ENCODE data around the gene CBX5.
A peak's percentile ranks its signal among the peaks of the same experiment; 100 is the strongest.
"Not testable (repeated sequence)": the region's sequence is repeated elsewhere in the genome, so short reads cannot be mapped to it uniquely, and the experiment has no call there.

CBX5 gene

GRCh38 chr12:54270345-54270744 is 9.6 kb downstream of the CBX5 start:
- FAIRE-seq (no peak), DNase-seq (ENCODE audit: low spot score) (no peak)

GRCh38 chr12:54266852-54267251 is 13.1 kb downstream of the CBX5 start:
- DNase-seq (ENCODE audit: low spot score) (no peak), FAIRE-seq (no peak)

DNA sequence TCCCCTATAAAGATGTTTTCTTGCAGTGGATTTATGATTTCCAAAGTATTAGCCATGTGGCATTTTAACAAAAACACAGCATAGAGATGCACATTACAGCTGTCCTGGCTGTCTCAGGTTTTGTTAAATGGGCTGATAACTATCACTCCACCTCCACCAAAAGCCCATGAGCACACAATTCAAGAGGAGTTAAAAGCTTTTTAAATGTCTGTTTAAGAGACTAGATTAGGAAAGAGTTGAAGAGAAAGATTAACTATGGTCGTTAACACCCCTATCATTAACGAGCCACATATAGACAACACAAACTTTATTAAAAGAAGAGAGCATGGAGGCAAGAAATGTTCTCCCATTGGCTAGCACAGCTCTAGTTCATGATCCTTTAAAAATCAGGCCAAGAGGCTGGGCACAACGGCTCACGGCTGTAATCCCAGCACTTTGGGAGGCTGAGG is 14.5 kb downstream of the CBX5 start:
- no peak for FAIRE-seq
- DNase-seq (ENCODE audit: low spot score) = no peak

DNA sequence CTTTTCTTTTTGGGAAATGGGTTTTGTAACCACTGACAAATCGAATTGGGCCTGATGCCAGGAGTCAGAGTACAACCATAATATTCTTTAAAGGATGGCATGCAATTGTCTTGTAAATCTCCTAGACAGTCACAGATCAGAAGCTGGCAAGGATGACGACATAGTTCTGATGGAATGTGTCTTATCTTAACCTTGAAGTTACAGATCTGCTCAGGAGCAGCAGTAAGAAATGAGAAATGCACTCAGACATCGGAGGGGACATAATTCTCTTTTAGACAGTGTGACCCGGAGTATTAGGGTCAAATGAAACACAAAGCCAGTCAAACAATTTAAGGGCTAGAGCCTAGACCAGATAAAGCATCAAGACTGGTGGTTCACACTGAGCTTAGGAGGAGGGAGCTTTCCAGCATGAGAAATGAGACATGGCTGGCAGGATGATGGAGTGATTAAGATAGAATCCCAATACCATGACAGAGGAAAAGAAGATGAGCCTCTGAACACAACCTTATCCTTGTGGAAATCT is 17.5 kb downstream of the CBX5 start:
- FAIRE-seq (peak; percentile 69), DNase-seq (ENCODE audit: low spot score) (peak; percentile 81)

- FAIRE-seq (no peak), DNase-seq (ENCODE audit: low spot score) (no peak)
These were observed 18.0 kb downstream of the CBX5 start for GRCh38 chr12:54261815-54262402.

- peak; percentile 39 for FAIRE-seq
- DNase-seq (ENCODE audit: low spot score) = peak; percentile 89
These were observed 20.5 kb downstream of the CBX5 start for GRCh38 chr12:54259194-54260011.

GRCh38 chr12:54258201-54258681 is 21.7 kb downstream of the CBX5 start:
- FAIRE-seq = no peak
- peak; percentile 8 for DNase-seq (ENCODE audit: low spot score)

DNA sequence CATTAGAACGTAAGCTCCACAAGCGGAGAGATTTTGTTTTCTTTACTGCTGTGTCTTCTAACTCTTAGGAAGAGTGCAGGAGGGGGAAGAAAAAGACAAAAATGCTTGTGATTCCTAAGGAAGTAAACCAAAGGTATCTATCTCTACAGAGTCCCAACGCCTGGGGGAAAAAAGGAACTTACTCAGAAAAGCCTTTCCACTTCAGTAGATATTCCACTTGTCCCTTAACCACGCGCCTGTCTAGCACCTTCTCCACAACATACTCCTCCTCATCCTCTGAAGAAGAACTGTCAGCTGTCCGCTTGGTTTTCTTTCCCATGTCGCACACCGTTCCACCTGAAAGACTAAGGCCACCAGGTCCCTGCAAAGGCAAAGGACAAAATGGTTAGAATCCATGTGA is 22.6 kb downstream of the CBX5 start:
- DNase-seq (ENCODE audit: low spot score) = no peak
- FAIRE-seq = no peak

DNA sequence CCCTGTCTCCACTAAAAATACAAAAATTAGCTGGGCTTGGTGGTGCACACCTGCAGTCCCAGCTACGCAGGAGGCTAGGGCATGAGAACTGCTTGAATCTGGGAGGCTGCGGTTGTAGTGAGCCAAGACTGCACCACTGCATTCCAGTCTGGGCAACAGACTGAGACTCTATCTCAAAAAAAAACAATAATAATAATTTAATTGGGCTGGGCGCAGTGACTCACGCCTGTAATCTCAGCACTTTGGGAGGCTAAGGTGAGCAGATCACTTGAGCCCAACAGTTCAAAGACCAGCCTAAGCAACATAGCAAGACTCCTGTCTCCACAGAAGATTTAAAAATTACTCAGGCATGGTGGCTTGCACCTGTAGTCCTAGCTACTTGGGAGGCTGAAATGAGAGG is 26.7 kb downstream of the CBX5 start:
- DNase-seq (ENCODE audit: low spot score) (no peak), FAIRE-seq (no peak)

DNA sequence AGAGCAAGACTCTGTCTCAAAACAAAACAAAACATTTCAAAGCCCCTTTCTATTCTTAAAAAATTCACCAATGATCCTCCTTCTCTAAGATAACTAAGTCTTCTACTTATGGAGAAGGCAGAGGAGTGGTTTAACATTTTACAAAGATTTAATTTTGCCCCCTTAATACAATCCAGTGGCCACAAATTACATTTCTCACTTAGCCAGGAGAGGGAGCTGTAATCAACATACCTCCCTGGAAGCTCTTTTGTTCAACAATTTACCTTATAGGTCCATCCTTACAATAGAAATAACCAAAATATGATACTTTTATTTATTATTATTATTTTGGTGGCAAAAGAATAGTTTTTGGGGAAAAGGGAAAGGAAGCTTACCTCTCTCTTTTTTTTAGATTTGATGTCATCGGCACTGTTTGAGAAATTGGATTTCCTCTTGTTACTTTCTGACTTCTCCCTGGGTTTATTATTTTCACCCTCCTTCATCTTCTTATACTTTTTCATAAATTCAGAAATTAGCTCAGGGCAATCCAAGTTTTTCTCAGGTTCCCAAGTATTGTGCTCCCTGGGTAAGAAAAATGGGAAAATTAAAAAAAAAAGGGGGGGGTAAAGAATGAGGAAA is 28.1 kb downstream of the CBX5 start:
- FAIRE-seq = peak; percentile 72

GRCh38 chr12:54249489-54249888 is 30.4 kb downstream of the CBX5 start:
- no peak for FAIRE-seq

More for the DNA sequence above, 28.1 kb downstream of the CBX5 start:
- DNase-seq (ENCODE audit: low spot score) = peak; percentile 16

DNA sequence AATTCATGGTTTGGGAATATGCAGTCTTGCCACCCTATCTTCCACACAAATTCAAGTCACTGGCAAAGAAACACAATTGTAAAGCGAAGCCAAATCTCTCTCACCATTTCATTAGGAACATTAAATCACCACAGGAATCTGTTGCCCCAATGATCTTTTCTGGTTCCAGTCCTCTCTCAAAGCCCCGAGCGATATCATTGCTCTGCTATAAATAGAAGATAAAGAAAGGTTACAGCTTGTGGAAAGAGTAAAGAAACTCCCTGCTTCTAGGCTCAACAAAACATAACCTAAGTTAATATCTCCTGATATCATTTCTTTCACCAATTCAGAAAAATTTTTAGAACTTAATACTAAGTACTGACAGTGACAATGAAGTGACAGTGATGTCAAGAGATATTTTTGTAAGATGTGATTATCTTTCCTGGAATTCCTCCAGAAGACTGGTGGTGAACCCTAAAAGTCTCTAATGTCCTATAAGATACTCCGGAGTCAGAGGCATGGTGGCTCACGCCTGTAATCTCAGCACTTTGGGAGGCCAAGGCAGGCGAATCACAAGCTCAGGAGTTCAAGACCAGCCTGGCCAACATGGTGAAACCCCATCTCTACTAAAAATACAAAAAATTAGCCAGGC is 33.8 kb downstream of the CBX5 start:
- no peak for FAIRE-seq
- DNase-seq (ENCODE audit: low spot score) = no peak

More at GRCh38 chr12:54249489-54249888, 30.4 kb downstream of the CBX5 start:
- DNase-seq (ENCODE audit: low spot score) = no peak

GRCh38 chr12:54240971-54241588 is 38.8 kb downstream of the CBX5 start:
- DNase-seq (ENCODE audit: low spot score) (no peak), FAIRE-seq (no peak)

DNA sequence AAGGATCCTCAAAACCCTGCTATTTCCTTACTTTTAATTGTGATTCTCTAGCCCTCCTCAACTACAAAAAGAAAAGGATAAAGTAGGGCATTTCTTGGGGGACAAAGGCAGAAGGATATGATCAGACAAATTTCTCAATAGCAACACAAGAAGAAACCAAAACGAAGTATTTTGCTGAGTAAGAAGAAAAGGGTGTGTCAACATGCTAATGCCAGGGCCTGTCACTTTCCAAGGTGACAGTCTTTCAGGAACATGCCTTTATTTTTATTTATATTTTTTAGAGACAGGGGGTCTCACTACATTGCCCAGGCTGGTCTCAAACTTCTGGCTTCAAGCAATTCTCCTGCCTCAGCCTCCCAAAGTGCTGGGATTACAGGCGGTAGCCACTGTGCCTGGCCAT is 39.8 kb downstream of the CBX5 start:
- DNase-seq (ENCODE audit: low spot score) (no peak), FAIRE-seq (no peak)

DNA sequence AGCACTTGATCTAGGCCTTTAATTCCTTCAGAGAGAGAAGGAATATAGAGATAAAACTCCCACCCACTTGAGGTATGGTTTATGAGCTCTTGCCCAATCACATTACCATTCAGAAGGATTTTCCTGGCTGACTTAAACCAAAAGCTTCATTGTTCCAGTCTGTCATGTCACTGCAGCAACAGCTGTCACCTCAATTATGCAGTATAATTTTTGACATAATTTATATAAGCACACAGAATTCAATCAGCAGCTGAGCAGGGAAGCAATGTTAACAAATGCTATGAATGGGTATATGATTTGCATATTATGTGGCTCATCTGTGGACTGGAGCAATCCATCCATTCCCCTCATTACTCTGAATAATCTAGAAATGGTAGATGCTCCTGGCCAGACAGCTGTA is 40.3 kb downstream of the CBX5 start:
- FAIRE-seq (no peak), DNase-seq (ENCODE audit: low spot score) (no peak)

DNA sequence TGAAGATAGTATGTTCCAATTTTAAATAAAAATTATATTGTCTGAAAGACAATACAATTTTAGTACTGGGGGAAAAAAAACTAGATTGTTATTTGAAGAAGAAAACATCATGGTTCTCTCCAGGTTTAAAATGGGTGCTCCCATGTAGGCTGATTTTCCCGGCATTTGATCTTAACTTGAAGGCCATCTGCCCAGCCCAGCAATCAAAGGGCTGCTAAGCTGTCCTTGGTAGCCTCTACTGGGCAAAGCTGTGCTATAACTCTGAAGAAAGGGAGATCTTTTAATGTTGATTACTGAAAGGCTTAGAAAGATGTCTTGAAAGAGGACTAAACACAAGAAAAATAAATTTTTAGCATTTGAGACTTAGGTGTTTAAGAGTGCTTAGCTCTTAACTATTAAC is 41.4 kb downstream of the CBX5 start:
- no peak for FAIRE-seq
- no peak for DNase-seq (ENCODE audit: low spot score)

GRCh38 chr12:54232790-54233189 is 47.1 kb downstream of the CBX5 start:
- no peak for DNase-seq (ENCODE audit: low spot score)
- no peak for FAIRE-seq

DNA sequence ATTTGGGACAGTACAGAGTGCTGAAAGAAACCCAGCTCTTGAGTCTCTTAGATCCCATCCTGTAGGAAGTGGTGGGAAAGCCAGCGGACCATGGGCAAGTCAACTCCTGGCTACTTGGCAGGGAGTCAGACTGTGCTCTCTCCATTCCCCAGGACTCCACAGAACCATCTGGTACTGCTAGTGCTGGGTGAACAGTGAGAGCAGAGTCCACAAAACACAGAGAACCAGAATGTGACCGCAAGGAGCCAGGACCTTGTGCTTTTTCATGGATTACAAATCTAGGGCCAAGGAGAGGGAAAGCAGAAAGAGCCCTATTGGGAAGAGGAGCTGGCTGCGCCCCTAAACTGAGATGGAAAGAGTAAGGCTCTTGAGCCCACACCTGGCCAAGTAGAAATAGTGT is 48.7 kb downstream of the CBX5 start:
- DNase-seq (ENCODE audit: low spot score) = not testable (repeated sequence)
- FAIRE-seq = peak; percentile 12

DNA sequence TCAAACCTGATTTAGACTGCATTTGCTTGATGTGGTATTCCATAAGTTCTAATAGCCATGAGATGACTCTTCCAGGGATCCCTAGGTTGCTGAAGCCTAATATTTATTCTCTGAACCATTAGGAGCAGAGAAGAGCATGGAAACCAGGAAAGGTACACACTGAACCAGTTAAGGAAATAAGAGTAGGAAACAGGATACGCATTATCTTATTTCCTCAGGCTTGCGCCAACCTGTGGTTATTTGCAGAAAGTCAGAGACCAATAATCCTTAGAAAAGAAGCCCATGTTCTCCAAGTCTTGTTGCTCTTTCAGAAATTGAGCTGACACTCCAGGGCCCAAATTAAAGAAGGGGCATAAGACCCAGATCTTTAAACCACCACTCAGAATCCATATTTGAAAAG is 49.4 kb downstream of the CBX5 start:
- DNase-seq (ENCODE audit: low spot score) = no peak
- no peak for FAIRE-seq

GRCh38 chr12:54229624-54230212 is 50.2 kb downstream of the CBX5 start:
- DNase-seq (ENCODE audit: low spot score) (peak; percentile 95), FAIRE-seq (peak; percentile 91)

DNA sequence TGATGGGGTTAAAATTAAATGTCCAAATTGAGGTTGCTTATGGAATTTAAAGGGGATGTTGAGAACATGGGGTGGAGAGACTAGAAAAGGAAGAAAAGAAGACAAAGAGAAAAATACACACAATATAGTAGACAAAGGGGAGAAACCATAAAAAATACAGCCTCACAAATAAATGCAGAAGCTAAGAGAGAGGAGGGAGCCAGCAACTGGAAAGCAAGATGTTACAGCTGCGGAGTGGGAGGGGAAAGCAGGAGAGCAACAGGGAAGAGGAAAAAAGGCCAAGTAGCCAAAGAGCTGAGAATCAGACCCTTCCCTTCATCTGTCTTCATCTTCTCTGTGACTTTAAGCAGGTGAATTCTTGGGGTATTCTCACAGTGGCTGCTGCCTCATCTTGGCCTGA is 51.5 kb downstream of the CBX5 start:
- FAIRE-seq (no peak), DNase-seq (ENCODE audit: low spot score) (no peak)
